Effector CD4-positive, alpha-beta T cell (primary cell): ENCODE results near the gene RHBDD1.

ENCODE experiments used
- DNase-seq: peaks from one replicate; pipeline ENCODE4 v3.0.0-alpha.2; 2020
- total RNA-seq: gene quantifications from one replicate; lab custom pipeline; 2026; lab: John Stamatoyannopoulos, UW

The RHBDD1 gene
- total RNA-seq, result 34.0 reads per million, percentile 59 among the genes with 10 or more reads in this experiment

GRCh38 chr2:226835796-226836547, at the start of gene RHBDD1:
Gene RHBDD1 (plus strand): TSS chr2:226836054. CDS start chr2:226864694, 28,640 bp downstream.
- peak; percentile 89 for DNase-seq

- no peak for DNase-seq
Observed at GRCh38 chr2:226788064-226788463, 47.8 kb upstream of the RHBDD1 start.

GRCh38 chr2:226788881-226789490, 46.9 kb upstream of the RHBDD1 start:
- no peak for DNase-seq

GRCh38 chr2:226790011-226790410, 45.8 kb upstream of the RHBDD1 start:
- DNase-seq, result no peak

GRCh38 chr2:226790431-226790830, 45.4 kb upstream of the RHBDD1 start:
- DNase-seq, result no peak

- DNase-seq, result no peak
Observed at GRCh38 chr2:226791056-226791486, 44.8 kb upstream of the RHBDD1 start.

- peak; percentile 90 for DNase-seq
Observed at GRCh38 chr2:226791487-226792081, 44.3 kb upstream of the RHBDD1 start.

GRCh38 chr2:226792155-226792881, 43.5 kb upstream of the RHBDD1 start:
- no peak for DNase-seq

- DNase-seq, result no peak
Observed at GRCh38 chr2:226793646-226794045, 42.2 kb upstream of the RHBDD1 start.

GRCh38 chr2:226794196-226794661, 41.6 kb upstream of the RHBDD1 start:
- DNase-seq, result no peak

GRCh38 chr2:226794751-226795171, 41.1 kb upstream of the RHBDD1 start:
- no peak for DNase-seq

- DNase-seq, result no peak
Observed at GRCh38 chr2:226795281-226796011, 40.4 kb upstream of the RHBDD1 start.

- peak; percentile 1 for DNase-seq
Observed at GRCh38 chr2:226796012-226796839, 39.6 kb upstream of the RHBDD1 start.

GRCh38 chr2:226796840-226797288, 39.0 kb upstream of the RHBDD1 start:
- DNase-seq, result no peak

- no peak for DNase-seq
Observed at GRCh38 chr2:226797289-226797988, 38.4 kb upstream of the RHBDD1 start.

- no peak for DNase-seq
Observed at GRCh38 chr2:226797989-226798421, 37.8 kb upstream of the RHBDD1 start.

- peak; percentile 31 for DNase-seq
Observed at GRCh38 chr2:226798422-226799210, 37.2 kb upstream of the RHBDD1 start.

GRCh38 chr2:226799211-226799975, 36.5 kb upstream of the RHBDD1 start, which contains the start of gene IRS1:
Gene IRS1 (minus strand): TSS chr2:226799820. CDS start chr2:226798738, 1,082 bp downstream.
- DNase-seq, result peak; percentile 56
